SKM-1 (cell line): Measurements from ENCODE around the gene GMPPB.
A peak's percentile ranks its signal among the peaks of the same experiment; 100 is the strongest.

Source experiments
- DNase-seq: peaks from one replicate; lab custom pipeline; 2025; ENCODE audit not compliant: unreplicated experiment; lab: John Stamatoyannopoulos, UW

Gene GMPPB

DNA sequence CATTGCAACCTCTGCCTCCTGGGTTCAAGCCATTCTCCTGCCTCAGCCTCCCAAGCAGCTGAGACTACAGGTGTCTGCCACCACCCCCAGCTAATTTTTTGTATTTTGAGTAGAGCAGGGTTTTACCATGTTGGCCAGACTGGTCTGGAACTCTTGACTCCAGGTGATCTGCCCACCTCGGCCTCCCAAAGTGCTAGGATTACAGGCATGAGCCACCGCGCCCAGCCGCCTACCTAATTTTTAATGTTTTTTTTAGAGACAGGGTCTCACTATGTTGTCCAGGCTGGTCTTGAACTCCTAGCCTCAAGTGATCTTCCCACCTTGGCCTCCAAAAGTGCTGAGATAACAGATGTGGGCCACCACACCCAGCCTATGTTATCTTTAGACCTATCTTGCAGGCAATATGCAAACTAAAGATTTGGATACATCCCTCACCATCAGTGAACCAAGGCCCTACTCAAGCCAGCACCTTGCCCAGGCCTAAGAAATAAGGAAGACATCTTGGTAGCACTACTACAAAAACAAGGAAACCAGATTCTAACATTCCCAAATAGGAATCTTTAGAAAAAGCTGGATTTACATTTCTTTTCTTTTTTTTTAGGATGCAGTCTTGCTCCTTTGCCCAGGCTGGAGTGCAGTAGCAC is 6.3 kb upstream of the GMPPB start:
- no peak for DNase-seq

DNA sequence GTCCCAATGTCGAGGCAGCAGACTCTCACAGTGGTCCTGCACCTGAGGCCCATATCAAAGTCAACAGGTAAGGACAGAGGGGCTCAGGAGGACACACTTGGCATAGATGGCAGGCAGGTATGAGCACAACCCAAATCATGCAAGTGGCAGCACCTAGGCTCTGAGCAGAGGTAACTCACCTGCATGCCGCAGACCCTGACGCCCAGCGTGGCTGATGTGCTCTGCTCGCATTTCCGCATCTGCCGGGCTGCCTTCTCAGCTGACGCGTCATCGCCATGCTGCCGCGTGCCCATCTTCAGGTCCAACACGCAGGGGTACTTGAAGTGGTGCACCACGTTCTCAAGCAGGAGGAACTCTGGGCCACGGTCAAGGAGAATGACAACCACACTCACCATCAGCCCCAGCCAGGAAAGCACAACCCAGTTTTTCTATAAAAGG is 4.2 kb upstream of the GMPPB start:
- DNase-seq, result no peak

DNA sequence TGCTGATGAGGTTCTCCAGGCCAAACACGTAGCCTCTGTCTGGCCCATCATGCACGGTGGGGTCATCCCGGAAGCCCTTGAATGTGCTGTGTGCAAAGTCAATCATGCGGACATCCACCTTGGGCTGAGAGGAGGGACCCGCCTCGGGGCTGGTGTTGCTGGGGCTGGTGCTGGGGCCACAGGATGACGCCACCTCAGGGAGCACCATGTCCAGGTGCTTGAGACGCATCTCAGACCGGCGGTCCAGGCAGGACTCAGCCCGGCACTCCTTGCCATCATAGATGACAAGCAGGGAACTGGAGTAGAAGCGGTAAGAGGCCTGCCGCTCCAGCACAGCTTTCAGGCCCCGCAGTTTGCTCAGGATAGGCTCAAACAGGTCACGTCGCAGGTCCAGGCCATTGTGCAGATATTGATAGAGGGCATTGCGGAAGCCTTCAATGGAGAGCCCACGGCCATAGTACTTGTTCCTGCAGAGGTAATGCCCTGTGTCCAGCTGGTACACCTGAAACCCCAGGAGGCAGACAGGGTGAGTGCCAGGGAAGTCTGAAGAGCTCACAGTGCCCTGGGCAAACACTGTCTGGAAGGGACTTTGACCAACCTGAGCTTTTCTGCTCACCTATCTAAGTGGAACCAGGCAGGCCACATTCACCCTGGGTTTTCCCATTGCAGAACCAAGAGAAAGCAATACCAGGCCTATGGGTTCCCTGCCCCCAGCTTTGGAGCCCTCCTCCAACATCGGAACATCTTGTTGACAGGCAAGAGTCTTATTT is 3.6 kb upstream of the GMPPB start:
- DNase-seq, result no peak

DNA sequence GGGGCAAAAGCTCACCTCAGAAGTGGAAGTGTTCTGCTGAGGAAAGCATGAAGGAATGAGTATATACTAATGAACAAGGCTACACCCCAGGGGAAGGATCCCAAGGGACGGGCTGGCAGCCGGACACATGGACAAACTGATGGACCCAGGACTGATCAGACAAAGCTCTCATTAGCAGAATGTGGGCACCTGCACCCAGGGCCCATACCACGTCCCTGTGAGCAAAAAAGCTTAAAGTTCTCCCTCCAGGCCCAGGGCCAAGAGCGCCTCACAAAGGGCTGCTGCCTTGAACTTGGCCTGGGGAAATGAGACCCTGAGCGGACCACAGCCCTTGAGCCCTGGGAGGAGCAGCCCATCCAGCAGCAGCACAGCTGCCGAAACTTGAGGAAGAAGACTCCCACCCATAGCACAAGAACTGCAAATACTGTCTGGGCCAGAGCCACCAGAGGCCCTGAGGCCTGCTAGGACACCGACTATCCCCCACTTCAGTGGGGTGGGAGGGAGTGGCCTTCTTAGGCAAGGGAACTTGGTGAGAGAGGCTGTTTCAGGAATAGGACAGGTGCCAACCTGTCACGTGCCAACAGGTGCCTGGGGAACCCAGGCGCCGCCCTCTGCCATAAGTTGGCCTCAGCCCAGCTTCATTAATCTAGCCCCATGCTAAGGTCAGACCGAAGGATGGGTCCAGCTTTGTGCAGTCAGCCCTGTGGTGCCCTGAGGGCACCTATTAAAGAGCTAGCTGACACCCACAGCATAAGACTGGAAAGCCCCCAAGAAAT is 2.3 kb upstream of the GMPPB start:
- no peak for DNase-seq

DNA sequence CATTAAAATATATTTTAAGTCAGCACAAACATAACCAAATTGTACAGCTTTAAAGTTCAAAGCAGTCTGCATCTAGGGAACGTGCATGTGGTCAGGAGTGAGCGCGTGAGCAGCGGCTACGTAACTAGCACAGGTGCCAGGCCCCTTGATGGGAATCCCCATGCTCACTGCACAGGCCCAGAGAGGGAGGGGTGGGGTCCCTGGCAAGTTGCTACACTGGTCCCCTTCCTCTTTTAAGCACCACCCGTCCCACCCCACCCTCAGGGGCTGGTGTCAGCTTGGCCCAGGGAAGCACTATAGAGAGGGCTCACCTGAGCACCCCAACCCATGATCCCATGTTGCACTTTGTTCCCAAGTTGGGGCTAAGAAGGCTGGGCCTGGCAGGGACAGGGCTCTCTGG is 835 bp upstream of the GMPPB start:
- no peak for DNase-seq

DNA sequence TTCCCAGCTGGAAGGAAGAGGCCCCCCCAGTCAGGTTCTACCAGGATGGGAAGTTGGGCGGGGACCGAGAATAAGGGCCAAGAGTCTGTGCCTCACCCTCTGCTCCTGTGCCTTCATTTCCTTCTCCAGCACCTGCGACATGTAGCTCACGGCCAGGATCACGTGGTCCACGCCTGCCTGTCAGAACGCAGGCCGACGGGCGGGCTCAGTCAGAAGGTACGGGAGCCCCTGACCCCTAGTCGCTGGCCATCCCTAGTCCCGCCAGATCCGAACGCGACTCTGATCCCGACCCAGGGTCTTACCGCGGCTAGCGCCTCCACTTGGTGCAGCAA is 489 bp downstream of the GMPPB start:
- no peak for DNase-seq

DNA sequence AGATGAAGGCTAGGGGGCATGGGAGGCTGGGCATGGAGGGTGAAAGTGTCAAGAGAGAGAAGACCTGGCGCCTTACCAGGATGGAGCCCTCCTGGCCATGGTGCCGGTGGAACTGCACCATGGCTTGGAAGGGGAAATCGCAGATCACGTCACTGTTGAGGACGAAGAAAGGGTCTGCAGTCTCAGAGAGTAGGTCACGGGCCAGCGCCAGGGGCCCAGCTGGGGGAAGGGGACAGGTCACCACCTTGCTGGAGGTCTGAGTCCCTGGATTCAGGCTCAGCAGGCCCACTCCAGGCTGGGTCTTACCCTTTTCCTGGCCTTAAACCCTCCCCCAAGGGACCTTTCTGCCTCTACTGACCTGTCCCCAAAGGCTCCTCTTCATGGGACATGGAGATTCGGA is 855 bp downstream of the GMPPB start:
- DNase-seq, result no peak

DNA sequence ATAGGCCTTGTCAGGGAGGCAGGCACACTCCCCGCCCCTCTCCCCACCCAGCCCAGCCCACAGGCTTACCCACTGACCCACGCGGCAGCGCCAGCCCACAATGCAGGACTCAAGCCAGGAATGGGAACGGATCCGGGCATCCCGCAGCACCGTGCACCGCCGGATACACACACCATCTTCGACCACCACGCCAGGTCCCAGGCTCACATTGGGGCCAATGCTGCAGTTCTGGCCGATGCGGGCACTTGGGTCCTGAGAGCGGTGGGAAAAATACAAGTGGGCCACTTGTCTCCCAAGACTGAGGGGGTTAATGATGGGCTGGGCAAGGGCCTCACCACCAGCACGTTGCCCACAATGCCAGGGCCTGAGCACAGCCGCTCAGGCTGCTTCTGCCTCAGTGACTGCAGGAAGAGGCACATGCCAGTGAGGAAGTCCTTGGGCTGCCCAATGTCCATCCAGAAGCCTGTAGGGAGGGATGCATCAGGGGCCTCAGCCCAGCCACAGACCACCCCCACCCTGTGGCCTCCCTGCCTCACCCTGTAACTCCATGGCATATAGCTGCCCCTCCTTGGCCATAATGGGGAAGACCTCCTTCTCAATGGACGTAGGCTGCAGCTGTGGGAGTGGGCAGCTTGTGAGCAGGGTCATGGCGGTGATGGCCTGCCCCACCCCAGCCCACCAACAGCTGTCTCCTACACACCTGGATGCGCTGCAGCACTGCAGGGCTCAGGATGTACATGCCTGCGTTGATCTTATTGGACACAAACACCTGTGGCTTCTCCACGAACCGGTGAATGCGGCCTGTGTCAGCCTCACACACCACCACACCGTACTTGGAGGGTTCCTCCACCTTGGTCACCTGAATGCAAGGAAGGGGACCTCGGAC is 1.6 kb downstream of the GMPPB start:
- DNase-seq, result no peak

DNA sequence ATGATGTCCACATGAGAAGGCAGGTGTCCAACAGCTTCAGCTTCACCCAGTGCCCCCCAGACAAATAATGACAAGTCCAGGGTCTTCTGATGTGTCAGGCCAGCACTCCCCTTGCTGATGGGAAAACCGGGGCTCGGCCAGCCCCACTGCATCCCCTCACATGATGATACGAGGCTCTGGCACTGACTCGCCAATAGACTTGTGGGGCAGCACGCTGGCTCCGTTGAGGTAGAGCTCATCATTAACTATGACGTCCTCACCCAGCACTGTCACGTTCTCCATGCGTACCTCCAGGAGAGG is 2.2 kb downstream of the GMPPB start:
- DNase-seq, result no peak

DNA sequence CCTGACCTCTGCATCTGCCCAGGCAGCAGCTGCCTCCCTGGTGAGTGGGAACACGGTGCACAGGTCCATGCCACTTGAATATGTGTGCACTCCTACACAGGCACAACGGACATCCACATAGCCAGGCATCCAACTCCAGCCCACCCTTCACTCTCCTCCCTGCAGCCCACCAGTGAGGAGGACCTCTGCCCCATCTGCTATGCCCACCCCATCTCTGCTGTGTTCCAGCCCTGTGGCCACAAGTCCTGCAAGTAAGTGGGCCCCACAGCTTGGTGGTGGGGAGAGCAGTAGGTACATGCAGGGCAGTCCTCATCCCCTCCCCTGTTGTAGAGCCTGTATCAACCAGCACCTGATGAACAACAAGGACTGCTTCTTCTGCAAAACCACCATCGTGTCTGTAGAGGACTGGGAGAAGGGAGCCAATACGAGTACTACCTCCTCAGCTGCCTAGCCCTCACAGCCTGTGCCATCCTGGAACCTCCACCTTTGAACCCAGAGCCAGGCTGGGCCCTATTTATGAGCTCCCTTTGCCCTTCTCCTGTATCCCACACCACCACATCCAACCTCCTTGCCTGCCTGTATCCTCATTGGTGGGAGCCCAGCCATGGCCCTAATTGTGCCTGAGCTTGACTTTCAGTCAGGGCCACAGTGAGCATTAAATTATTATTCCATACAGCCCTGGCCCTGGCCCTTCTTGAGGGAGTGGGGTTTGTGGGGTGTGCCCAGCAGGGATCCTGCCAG is 2.7 kb downstream of the GMPPB start:
- DNase-seq, result no peak

DNA sequence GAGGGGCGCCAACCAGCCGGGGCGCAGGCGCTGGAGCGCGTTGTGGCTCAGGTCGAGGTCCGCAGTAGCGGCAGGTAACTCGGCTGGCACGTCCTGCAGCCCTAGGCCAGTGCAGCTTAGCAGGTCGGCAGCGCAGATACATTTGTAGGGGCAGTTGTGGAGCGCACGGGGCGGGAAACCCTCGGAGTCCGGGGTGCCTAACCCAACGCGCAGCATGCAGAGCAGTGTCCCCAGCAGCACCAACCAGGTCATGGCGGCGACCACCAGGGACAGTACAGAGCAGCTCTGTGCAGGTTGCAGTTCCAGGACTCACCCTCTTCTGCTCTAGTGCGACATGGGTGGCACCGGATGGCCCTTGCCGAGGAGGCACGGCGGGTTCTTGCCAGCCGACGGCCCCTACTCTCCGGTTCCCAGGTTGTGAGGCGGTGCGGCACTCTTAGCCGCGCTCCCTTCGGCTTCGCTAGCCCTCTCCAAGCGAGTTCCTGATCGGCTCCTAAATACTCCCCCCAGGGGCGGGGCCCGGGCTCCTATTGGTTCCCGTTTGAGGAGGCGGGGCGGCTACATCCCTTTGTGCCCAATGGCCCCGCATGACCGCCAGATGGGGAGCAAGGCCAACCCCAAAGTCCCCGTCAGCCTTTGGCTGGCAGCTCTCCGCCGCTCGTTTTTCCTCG is 4.4 kb downstream of the GMPPB start, which contains the start of gene AMIGO3:
TSS of gene AMIGO3 (minus strand) at position 471 of the 671 bp plus-strand sequence. CDS start at position 252, 219 bp downstream.
- peak; percentile 41 for DNase-seq

DNA sequence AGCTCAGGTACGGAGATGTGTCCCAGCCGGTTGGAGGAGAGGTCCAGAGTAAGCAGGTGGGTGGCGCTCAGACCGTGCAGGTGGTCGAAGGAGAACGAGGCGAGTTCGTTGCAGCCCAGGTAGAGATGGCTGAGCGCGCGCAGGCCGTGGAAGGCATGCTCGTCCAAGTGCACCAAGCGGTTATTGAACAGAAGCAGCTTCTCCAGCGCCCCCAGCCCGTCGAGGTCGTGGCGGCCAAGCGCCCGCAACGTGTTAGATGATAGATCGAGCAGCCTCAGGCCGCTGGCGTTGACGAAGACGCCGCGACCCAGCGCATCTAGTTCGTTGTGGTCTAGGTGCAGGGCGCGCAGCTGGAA is 4.9 kb downstream of the GMPPB start:
- no peak for DNase-seq

DNA sequence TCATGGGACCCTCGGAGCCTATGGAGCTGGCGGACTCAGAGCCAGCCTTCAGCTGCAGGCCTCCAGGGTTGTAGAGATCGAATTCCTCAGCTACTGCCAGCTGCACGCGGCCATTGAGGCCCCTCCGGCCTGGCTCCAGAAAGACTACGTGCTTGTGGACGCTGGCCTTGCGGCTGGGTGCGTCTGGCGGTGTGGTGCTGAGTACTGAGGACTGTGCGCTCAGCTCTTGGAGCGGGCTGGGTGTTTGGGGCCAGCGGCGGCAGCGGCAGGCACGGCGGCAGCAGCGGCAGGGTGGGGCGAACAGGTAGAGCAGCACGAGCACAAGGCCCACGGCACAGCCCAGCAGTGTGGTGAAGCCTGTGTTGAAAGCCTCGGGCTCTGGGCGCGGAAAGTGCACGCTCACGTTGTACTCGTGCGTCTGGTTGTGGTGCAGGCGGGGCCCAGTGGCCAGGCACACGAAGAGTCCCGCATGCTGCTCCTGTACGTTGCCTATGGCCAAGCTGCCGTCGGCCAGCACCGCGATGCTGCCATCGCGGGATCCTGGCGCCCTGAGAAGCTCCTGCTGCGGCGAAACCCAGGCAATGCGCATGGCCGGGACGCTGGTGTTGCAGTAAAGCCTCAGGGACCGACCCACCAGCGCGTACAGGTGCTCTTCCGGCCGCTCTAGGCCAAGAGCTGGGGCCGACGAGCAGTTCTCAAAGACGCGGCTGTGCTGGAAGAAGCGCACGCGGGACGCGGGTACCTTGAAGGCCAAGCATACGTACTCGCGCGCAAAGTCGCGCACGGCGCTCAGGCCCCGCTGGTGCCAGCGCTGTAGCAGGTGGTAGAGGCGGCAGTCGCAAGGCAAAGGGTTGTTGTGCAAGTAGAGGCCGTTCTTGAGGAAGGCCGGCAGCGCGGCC is 5.5 kb downstream of the GMPPB start:
- DNase-seq, result no peak

DNA sequence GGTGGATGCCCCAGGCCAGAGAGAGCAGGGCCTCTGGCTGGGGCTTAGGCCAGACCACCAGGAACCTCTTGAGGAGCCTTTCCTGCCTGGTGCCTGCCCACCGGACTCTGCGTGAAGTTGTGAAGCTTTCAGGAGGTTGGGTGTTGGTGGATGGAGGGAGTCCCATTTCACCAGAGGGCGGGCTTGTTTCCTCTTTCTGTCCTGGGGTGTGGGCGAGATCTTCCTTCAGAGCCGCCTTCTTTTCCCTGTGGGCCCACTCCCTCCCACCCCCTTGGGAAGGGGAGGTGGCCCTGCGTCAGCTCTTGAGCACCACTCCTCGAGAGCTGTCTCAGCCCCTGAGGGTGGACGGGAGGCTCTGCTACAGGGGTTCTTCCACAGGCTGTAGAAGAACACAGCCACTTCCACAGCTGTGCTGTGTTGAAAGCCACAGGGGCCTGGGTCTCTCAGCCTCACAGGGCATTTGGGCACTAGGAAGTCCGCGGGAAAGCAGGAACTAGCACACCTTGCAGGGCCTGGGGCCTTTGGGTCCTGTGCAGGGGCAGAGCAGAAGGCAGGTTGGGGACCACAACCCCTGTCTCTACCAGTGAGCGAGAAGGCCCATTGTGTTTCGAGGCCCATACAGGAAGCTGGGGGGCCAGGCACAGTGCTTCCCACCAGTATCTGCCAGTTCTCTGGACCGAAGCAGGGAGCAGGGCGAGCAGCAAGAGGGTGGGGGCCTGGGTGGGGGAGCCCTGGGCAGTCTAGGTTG is 6.4 kb downstream of the GMPPB start:
- DNase-seq, result no peak

DNA sequence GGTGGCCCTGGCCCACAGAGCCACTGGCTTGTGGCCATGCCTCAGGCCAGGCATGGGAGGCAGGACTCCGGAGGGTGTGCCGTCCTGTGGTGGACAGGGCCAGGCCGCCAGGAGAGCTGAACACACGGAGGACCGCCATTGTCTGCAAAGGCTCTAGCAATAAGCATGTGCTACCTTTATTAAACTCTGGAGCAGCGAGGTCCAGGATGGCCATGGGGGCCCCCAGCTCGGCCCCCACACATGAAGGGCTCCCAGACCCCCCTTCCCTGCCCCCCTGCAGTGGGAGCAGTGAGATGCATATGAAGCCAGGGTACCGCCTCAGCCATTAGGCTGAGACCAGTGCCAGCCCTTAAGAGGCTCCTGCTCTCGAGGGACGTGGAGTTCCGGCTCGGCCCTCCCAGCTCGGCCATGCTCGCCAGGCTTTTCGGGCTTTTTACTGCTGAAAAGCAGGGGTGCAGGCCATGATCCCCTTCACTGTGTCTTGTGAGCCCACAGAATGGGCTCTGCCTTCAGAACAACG is 7.0 kb downstream of the GMPPB start:
- no peak for DNase-seq

DNA sequence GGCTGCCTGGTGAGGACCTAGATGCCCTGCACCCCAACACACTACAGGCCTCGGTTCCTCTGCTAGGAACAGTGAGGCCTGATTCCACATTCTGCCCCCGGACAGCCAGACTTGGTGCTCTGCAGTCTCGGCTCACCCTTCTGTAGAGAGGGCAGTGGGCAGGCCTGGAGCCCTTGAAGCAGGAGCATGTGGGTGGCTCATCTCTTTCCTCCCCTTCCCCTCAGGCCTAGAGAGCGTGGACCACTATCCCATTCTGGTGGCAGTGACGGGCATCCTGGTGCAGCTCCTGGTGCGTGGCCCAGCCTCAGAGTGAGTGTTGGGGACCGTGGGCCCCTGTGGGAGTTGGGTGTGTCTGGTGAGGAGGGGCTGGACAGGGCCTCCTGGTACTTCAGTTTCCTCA is 7.6 kb downstream of the GMPPB start:
- DNase-seq, result no peak

DNA sequence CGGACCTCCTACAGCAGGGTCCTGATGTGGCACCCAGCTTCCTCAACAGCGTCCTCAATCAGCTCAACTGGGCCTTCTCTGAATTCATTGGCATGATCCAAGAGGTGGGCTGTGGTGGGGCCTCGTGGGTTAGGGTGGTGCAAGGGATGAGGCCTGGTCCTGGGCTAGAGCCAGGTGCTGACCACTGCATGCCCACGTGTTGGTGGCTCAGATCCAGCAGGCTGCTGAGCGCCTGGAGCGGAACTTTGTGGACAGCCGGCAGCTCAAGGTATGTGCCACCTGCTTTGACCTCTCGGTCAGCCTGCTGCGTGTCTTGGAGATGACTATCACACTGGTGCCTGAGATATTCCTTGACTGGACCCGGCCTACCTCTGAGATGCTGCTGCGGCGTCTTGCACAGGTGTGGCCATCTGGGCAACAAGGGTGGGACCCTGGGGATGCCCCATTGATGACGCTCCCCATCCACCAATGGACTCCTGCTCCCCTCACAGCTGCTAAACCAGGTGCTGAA is 8.1 kb downstream of the GMPPB start:
- no peak for DNase-seq
